H1 (cell line): Measurements from ENCODE around the gene RND2. TPM values are rescaled to one million over a fixed set of nuclear protein-coding genes. Genes with fewer than 3 reads are reported as not detected.

Experiments used
- EGR1 ChIP-seq: IDR thresholded peaks from 2 replicates; pipeline ENCODE4 v1.6.1; 2011; ENCODE audit warnings: low read depth, low read length, borderline replicate concordance
- HDAC2 ChIP-seq, 2 experiments: fragments of 300-600 bp in 1 of 2; sonication (generic) in 1 of 2; IDR thresholded peaks; 2 replicates each; pipeline ENCODE4 v1.6.1; 2011 to 2012; ENCODE audit warnings: low read depth in 2 of 2, low read length in 2 of 2, mild to moderate bottlenecking in 2 of 2, moderate library complexity in 2 of 2, borderline replicate concordance in 1 of 2, inconsistent platforms in 1 of 2
- JUND ChIP-seq: IDR thresholded peaks from 2 replicates; pipeline ENCODE4 v1.6.1; 2011; ENCODE audit warnings: mild to moderate bottlenecking, improper control_type of control experiment, low read length
- POLR2A ChIP-seq, 2 experiments: IDR thresholded peaks; 1 replicate in 1 of 2; 2 replicates in 1 of 2; pipeline ENCODE4 v1.6.1; 2011; ENCODE audit warnings: low read depth in 2 of 2, low read length in 2 of 2, mild to moderate bottlenecking in 2 of 2; ENCODE audit errors: control extremely low read depth in 1 of 2
- RFX5 ChIP-seq: IDR thresholded peaks from 2 replicates; pipeline ENCODE4 v1.6.1; 2011; ENCODE audit warnings: low read depth, low read length, improper control_type of control experiment, borderline replicate concordance
- SIN3A ChIP-seq, 2 experiments: IDR thresholded peaks in 1 of 2; conservative IDR thresholded peaks in 1 of 2; 2 replicates each; pipeline ENCODE4 v1.6.1; 2011 to 2012; ENCODE audit warnings: low read length in 2 of 2, improper control_type of control experiment in 1 of 2, low read depth in 1 of 2, mild to moderate bottlenecking in 1 of 2
- TAF1 ChIP-seq: IDR thresholded peaks from 2 replicates; pipeline ENCODE4 v1.6.1; 2011; ENCODE audit warnings: mild to moderate bottlenecking, low read depth, low read length
- ZNF274 ChIP-seq: IDR thresholded peaks from 2 replicates; pipeline ENCODE4 v1.7.0; 2012; ENCODE audit warnings: low read length, borderline replicate concordance; ENCODE audit errors: extremely low read depth
- polyA plus RNA-seq, 7 experiments: library from polyadenylated mRNA; depleted of rRNA in 3 of 7; stranded (reverse) in 5 of 7; unstranded in 2 of 7; fragments of >200 nt in 5 of 7; fragments of 200-250 nt in 2 of 7; gene quantifications; 1 replicate in 5 of 7; 2 replicates in 1 of 7; 4 replicates in 1 of 7; pipeline versions ENCODE4 v1.2.1 to v1.2.3, GENCODE V29; 2011 to 2013; ENCODE audit warnings: missing spikeins in 2 of 7, mixed read lengths in 2 of 7
- total RNA-seq: library from RNA; stranded (reverse); fragmentation: NEBNext Ultra II Directional; extraction: Animal tissue kit (Norgen Biotek cat#: 25700); gene quantifications from 2 replicates; pipeline ENCODE4 v1.2.1, GENCODE V29; 2021

Gene RND2
- total and polyA plus RNA-seq, 2 of the 8 experiments (the other 6 are each of a cell fraction or from before 2014, with no cell fraction given): 51.3 to 61.4 TPM

GRCh38 chr17:43020789-43021740 lies 4.0 kb upstream of the RND2 start (continued):
- TF ChIP-seq EGR1 (peak; percentile 26; the same call in 1 of the 2 replicates), TAF1 (peak; percentile 36; the same call in 1 of the 2 replicates), ZNF274 (no peak), RFX5 (no peak), POLR2A (IDR thresholded peaks at IDR 0.05; ENCODE audit: control extremely low read depth in 1 of 2, low read depth in 2 of 2, low read length in 2 of 2) (peak in 1 of 2 experiments; percentile 73; a peak in 2 of 3 replicates), JUND (no peak), HDAC2 (IDR thresholded peaks at IDR 0.05; ENCODE audit: borderline replicate concordance in 1 of 2, low read depth in 2 of 2, low read length in 2 of 2) (0 out of 4 replicates have a peak, but pooled peaks of 1 of the 2 experiments have one; percentile 4), SIN3A (conservative IDR thresholded peaks at IDR 0.05 in 1 of 2, IDR thresholded peaks at IDR 0.05 in 1 of 2; ENCODE audit: low read depth in 1 of 2, low read length in 2 of 2) (no peak)
- TF ChIP-seq, all 59 proteins: peak for 7
